ENCODE results near the gene AGXT.
"Not testable (repeated sequence)": the region's sequence is repeated elsewhere in the genome, so short reads cannot be mapped to it uniquely, and the experiment has no call there.

AGXT gene

GRCh38 chr2:240840435-240841060, 28.1 kb upstream of the AGXT start:
- DNase-seq = no peak

GRCh38 chr2:240846309-240846708, 22.3 kb upstream of the AGXT start:
- DNase-seq = not testable (repeated sequence)

- no peak for DNase-seq
These were observed 21.6 kb upstream of the AGXT start for GRCh38 chr2:240846873-240847595.

DNA sequence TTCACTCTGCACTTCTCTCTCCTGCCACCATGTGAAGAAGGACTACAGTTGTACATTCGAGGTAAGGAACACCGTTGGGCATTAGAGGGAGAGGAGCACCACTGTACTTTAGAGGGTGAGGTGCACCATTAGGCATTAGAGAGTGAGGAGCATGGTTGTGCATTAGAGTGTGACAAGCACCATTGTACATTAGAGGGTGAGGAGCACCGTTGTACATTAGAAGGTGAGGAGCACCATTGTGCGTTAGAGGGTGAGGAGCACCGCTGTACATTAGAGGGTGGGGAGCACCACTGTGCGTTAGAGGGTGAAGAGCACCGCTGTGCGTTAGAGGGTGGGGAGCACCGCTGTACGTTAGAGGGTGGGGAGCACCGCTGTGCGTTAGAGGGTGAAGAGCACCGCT, 20.8 kb upstream of the AGXT start:
- no peak for DNase-seq

GRCh38 chr2:240848900-240849680, 19.5 kb upstream of the AGXT start:
- no peak for DNase-seq

GRCh38 chr2:240850026-240850425, 18.6 kb upstream of the AGXT start:
- DNase-seq = no peak

- DNase-seq = no peak
These were observed 17.9 kb upstream of the AGXT start for GRCh38 chr2:240850756-240851077.

DNA sequence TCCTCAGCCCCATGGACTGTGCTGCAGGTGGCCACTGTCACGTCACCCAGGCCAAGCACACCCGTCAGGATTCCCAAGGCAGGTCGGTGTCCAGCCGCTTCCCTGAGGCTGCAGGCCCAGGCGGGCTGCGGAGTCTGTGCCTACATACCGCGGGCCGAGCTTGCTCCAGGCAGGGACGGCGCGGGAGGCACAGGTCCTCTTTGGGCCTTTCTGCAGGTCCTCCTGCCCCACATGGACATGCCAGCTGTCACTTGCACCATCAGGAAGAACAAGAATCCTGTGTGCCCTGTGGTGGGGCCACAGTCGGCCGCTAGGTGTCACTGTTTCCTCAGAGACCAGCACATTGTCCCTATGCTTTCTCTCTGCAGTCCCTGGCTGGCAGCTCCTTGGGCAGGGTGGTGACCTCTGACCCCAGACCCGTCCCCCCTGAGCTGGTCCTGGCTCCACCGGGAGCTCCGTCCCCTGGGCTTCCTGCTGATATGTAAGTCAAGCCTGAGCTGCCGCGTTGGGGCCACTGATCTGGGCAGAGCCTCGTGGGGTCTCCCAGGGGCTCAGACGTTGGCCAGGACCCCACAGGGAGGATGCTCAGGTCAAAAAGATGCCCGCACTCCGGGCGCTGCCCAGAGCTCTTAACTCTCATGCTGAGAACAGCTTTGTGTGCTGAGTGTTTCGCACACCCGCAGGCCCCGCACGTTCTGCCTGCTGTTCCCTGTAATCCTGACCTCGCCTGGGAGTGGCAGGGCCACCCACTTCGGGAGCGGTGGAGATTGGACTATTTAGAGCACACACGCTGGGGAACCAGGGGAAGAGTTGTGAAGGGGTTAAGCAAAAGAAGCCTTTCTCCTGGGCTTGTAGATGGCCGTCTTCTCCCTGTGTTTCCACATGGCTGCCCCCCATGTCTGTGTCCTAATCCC, 17.3 kb upstream of the AGXT start:
- peak; percentile 85 for DNase-seq

- DNase-seq = no peak
These were observed 15.8 kb upstream of the AGXT start for GRCh38 chr2:240852671-240853314.

DNA sequence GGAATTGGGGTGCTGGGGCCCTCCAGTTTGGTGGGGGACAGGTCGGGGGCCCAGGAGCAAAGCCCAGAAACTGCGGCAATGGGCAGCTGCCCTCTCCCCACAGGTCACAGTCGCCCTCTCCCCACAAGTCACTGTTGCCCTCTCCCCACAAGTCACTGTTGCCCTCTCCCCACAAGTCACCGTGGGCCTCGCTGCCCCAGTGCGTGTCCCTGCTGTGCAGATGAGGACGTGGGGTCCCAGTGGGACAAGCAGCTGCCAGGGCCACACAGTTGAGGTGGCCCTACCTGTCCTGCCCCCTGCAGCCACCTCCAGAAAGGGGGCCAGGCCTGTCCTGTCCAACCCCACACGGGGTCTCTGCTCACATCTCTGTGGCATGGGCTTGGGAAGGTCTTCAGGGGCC, 13.0 kb upstream of the AGXT start:
- no peak for DNase-seq

DNA sequence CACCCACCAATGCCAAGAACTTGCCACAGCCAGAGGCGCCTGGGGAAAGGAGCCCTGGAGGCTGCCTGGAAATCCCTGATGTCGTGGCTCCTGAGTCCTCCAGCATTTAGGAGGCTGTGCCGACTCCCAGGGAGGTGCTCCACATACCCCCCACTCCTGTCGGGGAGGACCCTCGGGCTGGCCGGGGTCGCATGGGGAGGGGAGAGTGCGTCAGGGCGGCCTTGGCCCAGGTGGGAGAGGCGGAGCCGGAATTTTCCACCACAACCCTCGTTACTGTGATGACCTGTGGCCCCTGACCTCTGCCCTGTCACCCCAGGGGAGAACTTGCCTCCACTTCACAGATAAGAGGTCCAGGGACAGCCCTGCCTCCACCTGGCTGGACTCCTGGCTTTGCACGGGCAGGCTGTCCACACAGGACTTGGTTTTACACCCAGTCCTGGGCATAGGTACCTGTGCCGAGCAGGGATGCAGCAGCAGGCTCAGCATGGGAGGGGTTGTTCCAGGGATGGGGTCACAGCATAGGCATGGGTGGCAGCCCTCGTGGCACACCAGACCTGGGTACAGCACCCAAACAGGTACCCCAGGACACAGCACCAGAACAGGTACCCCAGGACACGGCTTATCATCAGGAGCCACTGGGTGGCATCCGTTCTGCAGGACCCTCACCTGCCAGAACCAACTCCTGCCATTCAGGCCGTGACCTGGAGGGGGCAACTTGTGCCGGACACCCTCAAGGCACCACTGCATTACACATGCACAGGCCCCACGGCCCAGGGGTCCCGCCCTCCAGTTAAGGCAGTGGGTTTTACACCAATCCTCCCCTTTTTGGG, 12.3 kb upstream of the AGXT start:
- no peak for DNase-seq

GRCh38 chr2:240857039-240858008, 11.3 kb upstream of the AGXT start:
- DNase-seq = no peak

GRCh38 chr2:240858321-240858720, 10.3 kb upstream of the AGXT start:
- no peak for DNase-seq

- DNase-seq = no peak
These were observed 9.8 kb upstream of the AGXT start for GRCh38 chr2:240858871-240859270.

DNA sequence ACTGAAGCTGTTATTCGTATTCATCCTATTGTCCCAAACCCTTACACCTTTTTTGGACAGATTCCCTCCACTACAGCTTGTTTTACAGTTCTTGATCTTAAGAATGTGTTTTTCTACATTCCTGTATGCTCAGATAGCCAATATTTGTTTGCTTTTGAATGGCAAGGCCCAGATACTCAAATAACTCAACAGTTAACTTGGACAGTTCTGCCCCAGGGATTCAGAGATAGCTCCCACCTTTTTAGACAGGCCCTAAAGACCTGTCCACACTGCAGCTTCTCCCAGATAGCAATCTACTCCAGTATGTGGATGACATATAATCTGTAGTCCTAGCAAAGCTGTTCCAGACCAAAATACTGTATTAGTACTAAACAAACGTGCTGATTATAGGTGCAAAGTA, 7.1 kb upstream of the AGXT start:
- no peak for DNase-seq

DNA sequence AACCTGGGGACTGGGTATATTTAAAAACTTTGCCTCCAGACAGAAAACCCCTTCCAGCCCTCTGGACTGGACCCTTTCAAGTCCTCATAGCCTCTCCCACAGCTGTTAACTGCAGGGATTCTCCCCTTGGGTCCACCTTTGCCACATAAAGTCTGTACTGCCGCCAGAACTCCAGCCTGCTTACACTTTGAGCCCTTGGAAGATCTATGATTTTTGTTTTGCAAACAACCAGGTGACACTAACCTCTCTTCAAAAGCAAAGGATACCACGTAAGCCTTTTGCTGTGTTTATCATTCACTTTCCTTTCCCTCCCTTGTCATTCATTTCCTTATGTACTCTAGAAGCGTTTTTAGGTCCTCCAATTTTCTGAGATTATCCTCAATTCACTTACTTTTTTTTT, 4.1 kb upstream of the AGXT start:
- no peak for DNase-seq

- DNase-seq = no peak
These were observed 3.2 kb upstream of the AGXT start for GRCh38 chr2:240865391-240865790.

DNA sequence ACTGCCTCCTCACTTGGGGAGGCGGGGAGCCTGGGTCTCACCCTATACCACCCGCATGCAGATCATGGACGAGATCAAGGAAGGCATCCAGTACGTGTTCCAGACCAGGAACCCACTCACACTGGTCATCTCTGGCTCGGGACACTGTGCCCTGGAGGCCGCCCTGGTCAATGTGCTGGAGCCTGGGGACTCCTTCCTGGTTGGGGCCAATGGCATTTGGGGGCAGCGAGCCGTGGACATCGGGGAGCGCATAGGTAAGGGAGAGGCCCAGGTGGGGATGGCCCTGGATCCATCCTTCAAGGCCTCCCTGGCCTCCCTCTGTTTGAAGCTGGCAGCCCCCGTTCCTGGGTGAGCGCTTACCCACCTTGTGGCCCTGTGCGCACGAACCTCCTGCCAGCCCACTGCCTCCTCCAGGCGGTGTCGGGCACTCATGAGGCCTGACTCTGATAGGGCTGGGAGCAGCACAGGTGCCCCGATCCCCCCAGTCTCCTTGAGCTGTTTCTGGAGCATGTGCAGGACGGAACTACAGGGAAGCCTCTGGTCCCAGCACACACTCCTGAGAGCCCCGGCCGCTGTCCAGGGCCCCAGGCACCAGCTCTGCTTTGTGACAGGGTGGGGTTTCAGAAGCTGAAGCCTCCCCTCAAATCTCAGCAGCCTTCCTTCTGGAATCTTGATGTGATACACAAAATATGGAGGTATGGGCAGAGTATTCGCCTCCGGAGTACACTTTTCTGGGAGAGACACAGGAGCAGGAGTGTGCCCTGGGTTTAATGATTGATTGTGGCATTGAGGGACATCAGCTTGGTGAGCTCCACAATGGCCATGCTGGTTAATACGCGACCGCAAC, 708 bp downstream of the AGXT start:
- DNase-seq = no peak

Data from activated gamma-delta T cell treated with Interleukin-2 at 50 U/mL for 16 hours (primary cell).